ENCODE results near the gene GKAP1. TPM values are rescaled to one million over a fixed set of nuclear protein-coding genes. Genes with fewer than 3 reads are reported as not detected.

Gene GKAP1
- 3.1 to 4.6 TPM (median 4.3 TPM) in 5 replicates for total RNA-seq (2022; extraction: Qiagen RNA extraction)

GRCh38 chr9:83817356-83818278 is at the start of gene GKAP1:
Gene GKAP1 (minus strand): TSS chr9:83817769. CDS start chr9:83806517, 11,252 bp downstream.

GRCh38 chr9:83707768-83708514 is 109.6 kb downstream of the GKAP1 start, which contains the start of gene UBQLN1:
Gene UBQLN1 (minus strand): TSS chr9:83707958. CDS start chr9:83707679, 279 bp downstream.

Other genes with a start within 250 kb of the GKAP1 start
- 6.2 to 7.6 TPM (median 6.4 TPM) in 5 replicates for gene IDNK, start 194.6 kb downstream of the GKAP1 start, total RNA-seq (2022; extraction: Qiagen RNA extraction)
- 95.8 to 125 TPM (median 109 TPM) in 5 replicates for gene UBQLN1, start 109.8 kb downstream of the GKAP1 start, total RNA-seq (2022; extraction: Qiagen RNA extraction)
- 0.68 to 1.1 TPM (median 1.1 TPM) in 5 replicates for gene KIF27, start 103.7 kb upstream of the GKAP1 start, total RNA-seq (2022; extraction: Qiagen RNA extraction)
- 535 to 730 TPM (median 554 TPM) in 5 replicates for gene HNRNPK, start 162.4 kb upstream of the GKAP1 start, total RNA-seq (2022; extraction: Qiagen RNA extraction)
- gene RMI1, start 163.0 kb upstream of the GKAP1 start, total RNA-seq (2022; extraction: Qiagen RNA extraction) = 10.3 to 18.7 TPM (median 13.4 TPM) in 5 replicates

All from A549 treated with Hydrocortisone at 1 μM for 4 hours (cell line).